Central memory CD8-positive, alpha-beta T cell (primary cell): Measurements from ENCODE around the gene NISCH.

ENCODE experiments used
- ATAC-seq: fragments of 150-1000 bp; cut with Tn5 transposase; replicated peaks from 2 replicates; pipeline ENCODE4 v1.10.0; 2022; ENCODE audit warnings: mild to moderate bottlenecking, moderate FRiP score, moderate number of reproducible peaks; ENCODE audit not compliant: poor library complexity, severe bottlenecking; ENCODE audit errors: extremely low read depth
- DNase-seq, 2 donors: peaks; one replicate each; pipeline ENCODE4 v3.0.0; 2021; ENCODE audit warnings: low spot score in 2 of 2
- H3K27ac Mint-ChIP-seq: one replicate; pipeline ENCODE4 v1.8.0; 2022; ENCODE audit warnings: low read depth, mild to moderate bottlenecking, moderate library complexity, mixed read lengths
- H3K27me3 Mint-ChIP-seq: one replicate; pipeline ENCODE4 v1.8.0; 2022; ENCODE audit warnings: mixed read lengths
- H3K36me3 Mint-ChIP-seq: one replicate; pipeline ENCODE4 v1.8.0; 2022; ENCODE audit warnings: mild to moderate bottlenecking, moderate library complexity, mixed read lengths; ENCODE audit not compliant: insufficient read depth
- H3K4me1 Mint-ChIP-seq: one replicate; pipeline ENCODE4 v1.8.0; 2022; ENCODE audit warnings: mixed read lengths
- H3K4me3 Mint-ChIP-seq: one replicate; pipeline ENCODE4 v1.8.0; 2022; ENCODE audit warnings: mild to moderate bottlenecking, moderate library complexity, mixed read lengths
- H3K9me3 Mint-ChIP-seq: one replicate; pipeline ENCODE4 v1.8.0; 2022; ENCODE audit warnings: mixed read lengths

Gene NISCH

GRCh38 chr3:52430416-52430810, 25.0 kb upstream of the NISCH start:
- no peak overlapping the region for H3K4me3 Mint-ChIP-seq
- DNase-seq (no peak), ATAC-seq (no peak)
- H3K9me3 Mint-ChIP-seq = no peaks in the 10 kb centered on the region
- H3K27ac Mint-ChIP-seq = no peak overlapping the region
- no peaks in the 10 kb centered on the region for H3K36me3 Mint-ChIP-seq
- peaks cover 11% of the 10 kb centered on the region for H3K4me1 Mint-ChIP-seq
- no peaks in the 10 kb centered on the region for H3K27me3 Mint-ChIP-seq

- no peak for ATAC-seq
- Mint-ChIP-seq H3K27ac (no peak overlapping the region), H3K4me3 (no peak overlapping the region), H3K27me3 (no peaks in the 10 kb centered on the region), H3K9me3 (no peaks in the 10 kb centered on the region), H3K36me3 (no peaks in the 10 kb centered on the region), H3K4me1 (peaks cover 11% of the 10 kb centered on the region)
- no peak for DNase-seq
These were observed 23.8 kb upstream of the NISCH start for GRCh38 chr3:52431459-52432223.

GRCh38 chr3:52432225-52432624, 23.2 kb upstream of the NISCH start:
- H3K27ac Mint-ChIP-seq = no peak overlapping the region
- peaks cover 11% of the 10 kb centered on the region for H3K4me1 Mint-ChIP-seq
- no peak for DNase-seq
- H3K36me3 Mint-ChIP-seq = no peaks in the 10 kb centered on the region
- no peaks in the 10 kb centered on the region for H3K27me3 Mint-ChIP-seq
- no peak overlapping the region for H3K4me3 Mint-ChIP-seq
- H3K9me3 Mint-ChIP-seq = no peaks in the 10 kb centered on the region
- no peak for ATAC-seq

GRCh38 chr3:52432691-52433141, 22.7 kb upstream of the NISCH start:
- Mint-ChIP-seq H3K27ac (no peak overlapping the region), H3K4me1 (peaks cover 11% of the 10 kb centered on the region), H3K36me3 (no peaks in the 10 kb centered on the region), H3K9me3 (no peaks in the 10 kb centered on the region), H3K27me3 (no peaks in the 10 kb centered on the region), H3K4me3 (no peak overlapping the region)
- ATAC-seq = no peak
- DNase-seq = no peak

- no peak for DNase-seq
- Mint-ChIP-seq H3K4me1 (peaks cover 11% of the 10 kb centered on the region), H3K9me3 (no peaks in the 10 kb centered on the region), H3K36me3 (no peaks in the 10 kb centered on the region), H3K27me3 (no peaks in the 10 kb centered on the region), H3K4me3 (no peak overlapping the region), H3K27ac (no peak overlapping the region)
- ATAC-seq = no peak
These were observed 21.9 kb upstream of the NISCH start for GRCh38 chr3:52433328-52433995.

- ATAC-seq = no peak
- Mint-ChIP-seq H3K4me1 (peaks cover 11% of the 10 kb centered on the region), H3K4me3 (no peak overlapping the region), H3K27ac (no peak overlapping the region), H3K36me3 (no peaks in the 10 kb centered on the region), H3K27me3 (no peaks in the 10 kb centered on the region), H3K9me3 (no peaks in the 10 kb centered on the region)
- no peak for DNase-seq
These were observed 21.4 kb upstream of the NISCH start for GRCh38 chr3:52433996-52434479.

- no peaks in the 10 kb centered on the region for H3K27me3 Mint-ChIP-seq
- no peaks in the 10 kb centered on the region for H3K9me3 Mint-ChIP-seq
- H3K27ac Mint-ChIP-seq = no peak overlapping the region
- no peak for ATAC-seq
- DNase-seq = no peak
- H3K4me3 Mint-ChIP-seq = no peak overlapping the region
- no peaks in the 10 kb centered on the region for H3K36me3 Mint-ChIP-seq
- H3K4me1 Mint-ChIP-seq = peaks cover 11% of the 10 kb centered on the region
These were observed 20.8 kb upstream of the NISCH start for GRCh38 chr3:52434491-52435115.

- Mint-ChIP-seq H3K36me3 (no peaks in the 10 kb centered on the region), H3K27ac (no peak overlapping the region), H3K4me3 (no peak overlapping the region), H3K4me1 (peaks cover 11% of the 10 kb centered on the region), H3K9me3 (no peaks in the 10 kb centered on the region), H3K27me3 (no peaks in the 10 kb centered on the region)
- ATAC-seq (no peak), DNase-seq (no peak)
These were observed 19.9 kb upstream of the NISCH start for GRCh38 chr3:52435246-52436101.

GRCh38 chr3:52436500-52437149, 18.8 kb upstream of the NISCH start:
- H3K27ac Mint-ChIP-seq = no peak overlapping the region
- DNase-seq (no peak), ATAC-seq (no peak)
- H3K4me1 Mint-ChIP-seq = peaks cover 11% of the 10 kb centered on the region
- H3K36me3 Mint-ChIP-seq = no peaks in the 10 kb centered on the region
- H3K27me3 Mint-ChIP-seq = no peaks in the 10 kb centered on the region
- H3K9me3 Mint-ChIP-seq = no peaks in the 10 kb centered on the region
- H3K4me3 Mint-ChIP-seq = no peak overlapping the region

- peaks cover 5% of the 10 kb centered on the region for H3K4me1 Mint-ChIP-seq
- no peak overlapping the region for H3K27ac Mint-ChIP-seq
- H3K27me3 Mint-ChIP-seq = no peaks in the 10 kb centered on the region
- H3K4me3 Mint-ChIP-seq = no peak overlapping the region
- H3K9me3 Mint-ChIP-seq = no peaks in the 10 kb centered on the region
- ATAC-seq (no peak), DNase-seq (no peak)
- no peaks in the 10 kb centered on the region for H3K36me3 Mint-ChIP-seq
These were observed 17.9 kb upstream of the NISCH start for GRCh38 chr3:52437326-52438103.

- Mint-ChIP-seq H3K36me3 (no peaks in the 10 kb centered on the region), H3K4me3 (no peak overlapping the region), H3K9me3 (no peaks in the 10 kb centered on the region), H3K27me3 (no peaks in the 10 kb centered on the region), H3K27ac (no peak overlapping the region), H3K4me1 (peaks cover 2% of the 10 kb centered on the region)
- DNase-seq (no peak), ATAC-seq (no peak)
These were observed 17.4 kb upstream of the NISCH start for GRCh38 chr3:52438104-52438376.
